Trophoblast cell (in vitro differentiated cells and primary cell): Measurements from ENCODE around the gene IGFBP6.
"Not testable (repeated sequence)": the region's sequence is repeated elsewhere in the genome, so short reads cannot be mapped to it uniquely, and the experiment has no call there.

ENCODE experiments used
- DNase-seq, 2 donors: peaks; one replicate each; pipeline ENCODE4 v3.0.0-alpha.2; 2016
- H2AFZ ChIP-seq: 2 replicates; pipeline ENCODE4 v1.6.1; 2013; ENCODE audit warnings: low read length, moderate library complexity, mild to moderate bottlenecking; ENCODE audit not compliant: insufficient read depth, poor library complexity
- H2AK5ac ChIP-seq: 2 replicates; pipeline ENCODE4 v1.6.1; 2013; ENCODE audit warnings: mild to moderate bottlenecking, low read length
- H2BK120ac ChIP-seq: 2 replicates; pipeline ENCODE4 v1.6.1; 2013; ENCODE audit warnings: low read length, mild to moderate bottlenecking, moderate library complexity; ENCODE audit not compliant: insufficient read depth, poor library complexity
- H2BK12ac ChIP-seq: 2 replicates; pipeline ENCODE4 v1.6.1; 2013; ENCODE audit warnings: mild to moderate bottlenecking, low read length, moderate library complexity
- H2BK5ac ChIP-seq: 2 replicates; pipeline ENCODE4 v1.6.1; 2013; ENCODE audit warnings: low read length, low read depth, moderate library complexity, mild to moderate bottlenecking; ENCODE audit not compliant: poor library complexity
- H3K14ac ChIP-seq: 2 replicates; pipeline ENCODE4 v1.6.1; 2013; ENCODE audit warnings: mild to moderate bottlenecking, low read length
- H3K18ac ChIP-seq: 2 replicates; pipeline ENCODE4 v1.6.1; 2013; ENCODE audit warnings: mild to moderate bottlenecking, low read length
- H3K23ac ChIP-seq: 2 replicates; pipeline ENCODE4 v1.6.1; 2013; ENCODE audit warnings: low read length
- H3K27ac ChIP-seq: 2 replicates; pipeline ENCODE4 v1.5.1; 2013; ENCODE audit warnings: low read depth, mild to moderate bottlenecking, inconsistent platforms, low read length, moderate library complexity
- H3K27me3 ChIP-seq: 2 replicates; pipeline ENCODE4 v1.6.1; 2013; ENCODE audit warnings: inconsistent platforms, mild to moderate bottlenecking, low read length, moderate library complexity; ENCODE audit not compliant: insufficient read depth
- H3K36me3 ChIP-seq, 2 experiments: 1 replicate in 1 of 2; 2 replicates in 1 of 2; pipeline ENCODE4 v1.6.1; 2013; ENCODE audit warnings: low read length in 2 of 2, mild to moderate bottlenecking in 2 of 2, moderate library complexity in 1 of 2; ENCODE audit not compliant: insufficient read depth in 2 of 2, control insufficient read depth in 1 of 2
- H3K4ac ChIP-seq: 2 replicates; pipeline ENCODE4 v1.6.1; 2013; ENCODE audit warnings: low read depth, mild to moderate bottlenecking, low read length, moderate library complexity
- H3K4me1 ChIP-seq, 2 experiments: 1 replicate in 1 of 2; 2 replicates in 1 of 2; pipeline ENCODE4 v1.6.1; 2013; ENCODE audit warnings: low read length in 2 of 2, mild to moderate bottlenecking in 2 of 2, moderate library complexity in 1 of 2; ENCODE audit not compliant: insufficient read depth in 2 of 2, control insufficient read depth in 1 of 2
- H3K4me2 ChIP-seq: 2 replicates; pipeline ENCODE4 v1.6.1; 2013; ENCODE audit warnings: inconsistent platforms, mild to moderate bottlenecking, low read length, moderate library complexity
- H3K4me3 ChIP-seq: 2 replicates; pipeline ENCODE4 v1.5.1; 2013; ENCODE audit warnings: mild to moderate bottlenecking, low read depth, low read length, inconsistent platforms
- H3K79me1 ChIP-seq: one replicate; pipeline ENCODE4 v1.6.1; 2013; ENCODE audit warnings: low read length
- H3K79me2 ChIP-seq: 2 replicates; pipeline ENCODE4 v1.6.1; 2013; ENCODE audit warnings: low read length, mild to moderate bottlenecking; ENCODE audit not compliant: control insufficient read depth, insufficient read depth, poor library complexity
- H3K9ac ChIP-seq: 2 replicates; pipeline ENCODE4 v1.6.1; 2013; ENCODE audit warnings: mild to moderate bottlenecking, low read length
- H3K9me3 ChIP-seq: 2 replicates; pipeline ENCODE4 v1.6.1; 2013; ENCODE audit warnings: low read depth, mild to moderate bottlenecking, control low read depth, inconsistent platforms, low read length; ENCODE audit not compliant: insufficient read depth
- H4K12ac ChIP-seq: 2 replicates; pipeline ENCODE4 v1.6.1; 2013; ENCODE audit warnings: low read depth, mild to moderate bottlenecking, low read length, moderate library complexity
- H4K8ac ChIP-seq: 2 replicates; pipeline ENCODE4 v1.6.1; 2013; ENCODE audit warnings: low read depth, mild to moderate bottlenecking, low read length, moderate library complexity
- H4K91ac ChIP-seq: one replicate; pipeline ENCODE4 v1.6.1; 2013; ENCODE audit warnings: low read depth, mild to moderate bottlenecking, low read length, moderate library complexity
- WGBS: extraction: QIAGEN DNeasy Blood & Tissue Kit; methylation state at CpG from one replicate; pipeline ENCODE4 v1.1.7; 2013; ENCODE audit warnings: missing lambda C conversion rate; ENCODE audit not compliant: insufficient read length, insufficient coverage; ENCODE audit errors: extremely low coverage; 5-methylcytosine and 5-hydroxymethylcytosine counted together

Gene IGFBP6

DNA sequence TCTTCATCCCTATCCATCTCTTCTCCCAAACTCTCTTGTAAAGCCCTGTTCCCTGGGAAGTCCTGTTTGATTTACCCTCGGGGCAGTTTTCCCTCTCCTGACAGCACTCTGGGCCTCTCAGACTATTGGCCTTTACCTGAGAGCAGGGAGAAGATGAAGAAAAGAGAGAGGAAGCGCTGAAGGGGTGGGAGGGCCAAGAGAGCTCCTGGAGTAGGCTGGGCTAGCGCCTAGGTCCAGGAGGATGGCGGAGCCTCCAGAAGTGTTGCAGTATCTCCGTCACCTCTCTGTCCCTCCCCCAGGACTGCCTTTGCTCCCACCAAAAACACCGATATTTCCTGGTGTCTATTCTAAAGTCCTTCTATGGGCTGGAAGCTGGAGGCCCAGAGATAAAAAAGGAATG, 5.7 kb upstream of the IGFBP6 start:
- H2BK120ac ChIP-seq = no peak overlapping the region
- no peak overlapping the region for H3K23ac ChIP-seq
- no peaks in the 10 kb centered on the region for H3K79me2 ChIP-seq
- no peak overlapping the region for H2AFZ ChIP-seq
- no peak overlapping the region for H3K4me3 ChIP-seq
- no peaks in the 10 kb centered on the region for H3K4me1 ChIP-seq
- H3K14ac ChIP-seq = no peak overlapping the region
- H3K27ac ChIP-seq = no peak overlapping the region
- peaks cover 11% of the 10 kb centered on the region for H3K27me3 ChIP-seq
- no peak overlapping the region for H4K12ac ChIP-seq
- no peaks in the 10 kb centered on the region for H3K36me3 ChIP-seq
- H2AK5ac ChIP-seq = no peak overlapping the region
- no peak overlapping the region for H3K9ac ChIP-seq
- no peak for DNase-seq
- H3K4ac ChIP-seq = no peak overlapping the region
- H2BK5ac ChIP-seq = no peak overlapping the region
- no CpG with 5 or more reads among the region's 6 CpGs for WGBS
- H3K4me2 ChIP-seq = no peak overlapping the region
- H4K8ac ChIP-seq = no peak overlapping the region
- H3K18ac ChIP-seq = no peak overlapping the region
- H3K79me1 ChIP-seq = no peaks in the 10 kb centered on the region
- H4K91ac ChIP-seq = no peak overlapping the region
- no peaks in the 10 kb centered on the region for H3K9me3 ChIP-seq
- no peak overlapping the region for H2BK12ac ChIP-seq

DNA sequence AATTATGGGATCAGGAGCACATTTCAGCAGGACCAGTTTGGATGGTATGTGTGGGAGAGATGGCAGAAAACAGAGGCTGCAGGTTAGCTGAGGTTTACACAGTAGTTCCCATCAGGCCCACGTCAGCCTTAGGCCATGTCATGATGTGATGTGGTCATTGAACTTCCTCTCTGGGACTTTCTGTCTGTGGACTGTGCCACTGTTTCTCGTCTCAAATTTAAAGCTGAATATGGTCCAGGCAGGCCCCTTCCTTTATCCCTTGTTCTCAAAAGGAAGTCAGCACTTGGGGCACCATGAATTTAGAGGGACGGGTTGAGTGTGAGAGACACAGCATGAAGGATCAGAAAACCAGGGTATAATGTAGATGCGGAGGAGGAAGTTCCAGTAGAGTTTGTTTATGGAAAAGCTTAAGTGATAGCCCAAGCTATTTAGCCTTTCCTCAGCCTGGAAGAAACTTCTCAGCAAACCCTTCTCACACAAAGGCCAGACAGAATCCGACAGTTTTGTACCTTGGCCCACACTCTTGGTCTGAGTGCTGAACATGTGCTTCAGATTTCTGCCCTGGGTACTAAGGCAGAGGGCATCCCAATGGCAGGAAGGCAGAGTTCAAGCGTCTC, 3.6 kb upstream of the IGFBP6 start:
- H3K36me3 ChIP-seq = no peaks in the 10 kb centered on the region
- WGBS = no CpG with 5 or more reads among the region's 6 CpGs

DNA sequence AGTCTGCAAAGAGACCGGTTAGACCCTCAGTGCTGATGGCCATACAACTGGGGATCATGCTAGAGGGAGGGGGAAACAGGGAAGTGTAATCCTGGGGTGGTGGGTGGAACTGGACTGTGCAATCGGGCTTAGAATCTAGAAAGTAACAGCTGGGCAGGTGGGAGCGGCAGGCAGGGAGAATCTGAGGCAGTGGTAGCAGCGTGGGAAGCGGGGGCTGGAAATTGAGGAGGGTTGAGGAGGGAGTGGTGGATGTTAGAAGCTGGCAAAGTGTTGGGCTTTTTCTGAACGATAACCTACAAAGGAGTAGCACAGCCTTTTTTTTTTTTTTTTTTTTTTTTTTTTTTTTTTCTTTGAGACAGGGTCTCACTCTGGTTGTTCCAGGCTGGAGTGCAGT, 3.1 kb upstream of the IGFBP6 start:
- no peak overlapping the region for H2BK12ac ChIP-seq
- DNase-seq = no peak
- no peak overlapping the region for H3K4ac ChIP-seq
- peaks cover 34% of the 10 kb centered on the region for H3K27me3 ChIP-seq
- no peaks in the 10 kb centered on the region for H3K36me3 ChIP-seq
- no peak overlapping the region for H3K4me3 ChIP-seq
- H3K79me1 ChIP-seq = no peaks in the 10 kb centered on the region
- no peak overlapping the region for H4K8ac ChIP-seq
- no peak overlapping the region for H2BK120ac ChIP-seq
- H3K4me1 ChIP-seq = peaks cover 3 to 12% of the 10 kb centered on the region in 2 experiments
- H3K9ac ChIP-seq = no peak overlapping the region
- H2AK5ac ChIP-seq = no peak overlapping the region
- no peak overlapping the region for H3K18ac ChIP-seq
- WGBS = no CpG with 5 or more reads among the region's 6 CpGs
- no peak overlapping the region for H3K14ac ChIP-seq
- H2AFZ ChIP-seq = no peak overlapping the region
- no peak overlapping the region for H3K27ac ChIP-seq
- H4K91ac ChIP-seq = no peak overlapping the region
- H3K9me3 ChIP-seq = peaks cover 3% of the 10 kb centered on the region
- no peak overlapping the region for H4K12ac ChIP-seq
- H3K79me2 ChIP-seq = no peaks in the 10 kb centered on the region
- no peak overlapping the region for H3K23ac ChIP-seq
- H2BK5ac ChIP-seq = no peak overlapping the region
- H3K4me2 ChIP-seq = no peak overlapping the region

More for the DNA sequence above, 3.6 kb upstream of the IGFBP6 start:
- Histone ChIP-seq H2AK5ac (no peak overlapping the region), H3K4ac (no peak overlapping the region), H3K4me2 (no peak overlapping the region), H3K9ac (no peak overlapping the region), H3K4me3 (no peak overlapping the region), H2AFZ (no peak overlapping the region), H2BK120ac (no peak overlapping the region), H3K18ac (no peak overlapping the region), H3K27me3 (peaks cover 32% of the 10 kb centered on the region), H3K4me1 (peaks cover 3 to 8% of the 10 kb centered on the region in 2 experiments), H4K12ac (no peak overlapping the region), H4K91ac (no peak overlapping the region), H3K9me3 (peaks cover 3% of the 10 kb centered on the region), H2BK12ac (no peak overlapping the region), H3K79me1 (no peaks in the 10 kb centered on the region), H3K14ac (no peak overlapping the region), H4K8ac (no peak overlapping the region), H3K23ac (no peak overlapping the region), H3K27ac (no peak overlapping the region), H3K79me2 (no peaks in the 10 kb centered on the region), H2BK5ac (no peak overlapping the region)
- no peak for DNase-seq

DNA sequence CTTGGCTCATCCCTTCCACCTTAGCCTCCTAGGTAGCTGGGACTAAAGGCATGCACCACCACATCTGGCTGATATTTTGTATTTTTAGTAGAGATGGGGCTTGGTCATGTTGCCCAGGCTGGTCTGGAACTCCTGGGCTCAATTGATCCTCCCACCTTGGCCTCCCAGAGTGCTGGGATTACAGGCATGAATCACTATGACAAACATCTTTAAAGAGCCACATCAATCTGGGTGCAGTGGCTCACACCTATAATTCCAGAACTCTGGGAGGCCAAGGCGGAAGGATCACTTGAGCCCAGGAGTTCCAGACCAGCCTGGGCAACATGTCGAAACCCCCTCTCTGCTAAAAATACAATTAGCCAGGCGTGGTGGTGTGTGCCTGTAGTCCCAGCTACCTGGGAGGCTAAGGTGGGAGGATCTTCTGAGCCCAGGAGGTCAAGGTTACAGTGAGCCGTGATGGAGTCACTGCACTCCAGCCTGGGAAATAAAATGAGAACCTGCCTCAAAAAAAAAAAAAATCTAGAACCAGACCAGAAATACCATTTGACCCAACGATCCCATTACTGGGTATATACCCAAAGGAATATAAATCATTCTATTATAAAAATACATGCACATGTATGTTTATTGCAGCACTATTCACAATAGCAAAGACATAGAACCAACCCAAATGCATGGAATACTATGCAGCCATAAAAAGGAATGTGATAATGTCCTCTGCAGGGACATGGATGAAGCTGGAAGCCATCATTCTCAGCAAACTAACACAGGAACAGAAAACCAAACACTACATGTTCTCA, 2.5 kb upstream of the IGFBP6 start:
- not testable (repeated sequence) for H3K36me3 ChIP-seq, H3K18ac ChIP-seq, H2AK5ac ChIP-seq, H3K79me2 ChIP-seq, H2BK12ac ChIP-seq, H3K14ac ChIP-seq, H4K12ac ChIP-seq, H3K4me3 ChIP-seq, DNase-seq, H3K27ac ChIP-seq, H3K79me1 ChIP-seq, H2AFZ ChIP-seq, H2BK120ac ChIP-seq, H2BK5ac ChIP-seq, H3K23ac ChIP-seq, H3K4ac ChIP-seq, H4K8ac ChIP-seq, H4K91ac ChIP-seq, H3K4me2 ChIP-seq, H3K9ac ChIP-seq, H3K9me3 ChIP-seq
- peaks cover 34% of the 10 kb centered on the region for H3K27me3 ChIP-seq
- H3K4me1 ChIP-seq = peaks cover 3 to 12% of the 10 kb centered on the region in 2 experiments
- WGBS = no CpG with 5 or more reads among the region's 5 CpGs
